NCI-H2227 (cell line): ENCODE results near the gene CFAP92.
"Not testable (repeated sequence)": the region's sequence is repeated elsewhere in the genome, so short reads cannot be mapped to it uniquely, and the experiment has no call there.

ENCODE experiments used
- DNase-seq: peaks from one replicate; lab custom pipeline; 2025; ENCODE audit not compliant: unreplicated experiment; lab: John Stamatoyannopoulos, UW

CFAP92 gene

DNA sequence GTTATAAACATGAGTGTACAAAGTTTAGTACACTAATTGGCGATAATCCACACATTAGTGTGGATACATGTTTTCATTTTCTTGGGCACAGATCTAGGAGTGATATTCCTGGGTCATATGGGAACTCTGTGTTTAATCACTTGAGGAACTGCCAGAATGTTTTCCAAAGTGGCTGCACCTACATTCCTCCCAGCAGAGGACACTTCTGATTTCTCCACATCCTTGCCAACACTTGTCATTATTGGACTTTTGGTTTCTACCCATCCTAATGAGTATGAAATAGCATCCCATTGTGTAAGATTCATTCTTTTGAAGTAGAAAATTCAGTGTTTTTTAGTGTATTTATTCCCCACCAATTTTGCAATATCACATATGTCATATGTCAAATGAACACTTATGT, 53.6 kb downstream of the CFAP92 start:
- no peak for DNase-seq

DNA sequence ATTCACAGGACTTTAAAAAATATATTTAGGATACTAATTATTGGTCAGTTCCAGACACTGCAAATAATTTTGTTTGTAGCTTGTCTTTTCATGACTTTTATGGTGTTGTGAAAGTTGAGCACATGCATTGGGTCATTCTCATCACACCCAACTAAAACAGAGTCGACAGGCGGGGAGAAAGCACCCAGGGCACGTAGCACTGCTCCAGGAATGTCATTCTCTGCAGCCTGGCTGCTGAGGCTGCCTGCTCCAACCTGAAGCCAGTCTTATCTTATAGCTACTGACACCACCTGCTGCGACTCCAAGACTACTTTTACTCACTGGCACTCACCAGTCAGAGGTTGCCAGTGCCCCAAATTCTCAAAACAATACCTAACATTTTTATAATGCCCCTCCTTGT, 57.5 kb downstream of the CFAP92 start:
- DNase-seq, result no peak

DNA sequence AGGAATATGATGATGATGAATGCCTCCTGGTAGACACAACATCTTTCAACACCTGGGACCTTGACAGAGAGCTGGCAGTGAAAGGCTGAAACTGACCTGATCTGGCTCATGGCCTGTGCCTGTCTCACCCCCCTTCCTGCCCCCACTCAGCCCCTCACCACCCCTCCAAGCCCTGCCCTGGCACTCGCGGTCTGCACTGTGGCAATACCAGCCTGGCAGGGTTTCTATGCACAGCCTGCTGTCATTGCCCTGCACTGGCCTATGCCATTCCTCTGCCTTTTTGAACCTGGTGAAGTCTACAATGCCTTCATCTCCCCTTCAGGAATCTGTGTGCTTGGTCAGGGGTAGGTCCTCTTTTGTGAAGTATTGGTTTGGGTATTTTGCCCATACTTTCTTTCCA, 58.0 kb downstream of the CFAP92 start:
- no peak for DNase-seq

DNA sequence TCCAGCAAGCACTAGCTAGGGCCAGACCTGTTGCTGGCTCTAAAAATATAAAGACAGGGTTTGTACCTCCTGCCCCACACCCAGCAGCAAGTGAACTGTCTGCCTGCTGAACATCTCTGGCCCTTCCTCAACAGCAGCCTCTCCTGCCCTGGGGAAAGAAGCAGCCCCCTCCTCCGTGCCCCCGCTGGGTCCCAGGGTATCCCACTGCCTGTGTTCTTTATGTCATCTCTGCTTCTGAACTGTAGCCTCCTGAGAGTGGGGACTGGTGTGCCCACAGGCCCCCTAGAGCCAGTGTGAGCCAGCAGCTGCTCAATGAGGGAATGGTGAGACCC, 60.0 kb downstream of the CFAP92 start:
- DNase-seq, result no peak

DNA sequence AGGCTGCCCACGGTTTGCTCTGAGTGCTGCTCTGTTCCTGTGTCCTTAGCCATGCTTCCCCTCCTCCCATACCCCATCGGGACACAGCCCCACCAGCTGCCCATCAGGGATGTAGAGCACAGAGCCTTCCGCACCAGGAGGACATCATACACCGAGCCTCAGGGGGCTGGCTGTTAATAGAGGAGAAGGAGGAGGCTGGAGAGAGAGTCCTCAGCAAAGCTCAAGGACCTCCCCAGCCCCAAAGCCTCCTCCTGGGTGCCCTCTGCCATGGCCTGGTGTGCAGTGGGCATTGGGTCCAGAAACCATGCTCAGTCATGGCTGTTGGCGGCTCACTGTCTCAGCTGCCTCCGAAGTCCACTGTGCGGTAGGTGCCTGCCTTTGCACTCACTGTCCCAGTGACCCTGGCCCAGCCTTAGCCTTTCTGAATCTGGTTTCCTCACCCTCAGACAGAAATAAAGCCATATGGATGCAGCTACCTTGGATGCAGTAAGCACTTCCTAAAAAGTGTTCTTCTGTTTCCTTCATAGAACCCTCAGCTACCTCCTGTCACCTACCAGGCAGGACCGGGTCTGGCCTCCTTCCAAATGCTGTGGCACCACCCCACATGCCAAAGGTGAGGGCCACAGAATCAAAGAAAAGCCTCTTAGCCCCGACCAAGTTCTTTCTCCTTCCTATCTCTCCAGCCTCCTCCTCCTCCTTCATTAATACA, 60.5 kb downstream of the CFAP92 start:
- no peak for DNase-seq

DNA sequence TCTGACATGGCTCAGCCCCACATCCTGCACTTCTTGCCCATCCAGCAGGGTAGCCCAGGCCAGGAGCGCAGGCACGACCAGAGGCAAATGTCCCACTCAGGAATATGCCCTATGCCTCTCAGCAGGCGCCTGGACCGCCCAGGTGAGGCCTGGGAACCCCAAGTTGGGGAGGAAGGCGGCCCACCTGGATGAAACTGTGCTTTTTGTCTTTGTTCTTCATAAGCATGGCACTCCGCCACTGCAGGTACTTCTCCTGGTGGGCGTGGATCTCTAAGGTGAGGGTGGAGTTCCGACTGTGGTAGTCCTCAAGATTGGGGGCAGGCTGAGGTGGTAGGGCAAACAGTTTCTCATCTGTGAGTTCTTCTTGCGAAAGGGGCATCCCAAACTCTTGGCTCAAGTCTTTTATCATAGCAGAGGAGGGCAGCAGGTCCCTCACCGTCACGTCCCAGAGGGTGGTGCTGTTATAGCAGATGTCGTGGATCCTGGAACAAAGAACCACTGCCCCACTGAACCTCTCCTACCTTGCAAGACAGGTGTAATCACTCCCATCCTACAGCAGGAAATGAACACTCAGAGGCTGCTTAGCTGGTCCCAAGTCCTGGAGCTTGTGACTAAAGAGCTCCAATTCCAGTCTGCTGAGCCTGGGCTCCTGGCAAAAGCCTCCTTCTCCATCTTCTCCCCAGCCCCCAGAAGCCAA, 61.2 kb downstream of the CFAP92 start:
- no peak for DNase-seq

DNA sequence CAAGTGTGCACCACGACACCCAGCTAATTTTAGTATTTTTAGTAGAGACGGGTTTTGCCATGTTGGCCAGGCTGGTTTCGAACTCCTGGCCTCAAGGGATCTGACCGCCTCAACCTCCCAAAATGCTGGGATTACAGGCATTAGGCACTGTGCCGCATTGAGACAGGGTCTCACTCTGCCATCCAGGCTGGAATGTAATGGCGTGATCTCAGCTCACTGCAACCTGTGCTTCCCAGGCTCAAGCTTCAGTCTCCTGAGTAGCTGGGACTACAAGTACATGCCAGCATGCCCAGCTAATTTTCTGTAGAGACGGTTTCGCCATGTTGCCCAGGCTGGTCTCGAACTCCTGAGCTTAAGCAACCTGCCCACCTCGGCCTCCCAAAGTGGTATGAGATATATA, 62.8 kb downstream of the CFAP92 start:
- DNase-seq, result no peak

DNA sequence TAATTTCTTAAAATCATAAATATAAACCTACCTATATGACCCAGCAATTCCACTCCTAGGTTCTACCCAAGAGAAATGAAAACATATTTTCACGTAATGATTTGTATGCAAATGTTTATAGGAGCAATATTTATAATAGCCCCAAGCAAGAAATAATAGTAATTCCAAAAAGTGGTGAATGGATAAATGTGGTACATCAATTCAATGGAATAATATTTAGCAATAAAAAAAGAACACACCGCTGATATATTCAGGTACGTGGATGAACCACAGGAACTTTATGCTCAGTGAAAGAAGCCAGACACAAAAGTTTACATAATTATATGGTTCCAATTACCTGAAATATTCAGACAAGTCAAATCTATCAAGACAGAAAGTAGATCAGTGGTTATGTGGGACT, 64.5 kb downstream of the CFAP92 start:
- DNase-seq, result no peak

DNA sequence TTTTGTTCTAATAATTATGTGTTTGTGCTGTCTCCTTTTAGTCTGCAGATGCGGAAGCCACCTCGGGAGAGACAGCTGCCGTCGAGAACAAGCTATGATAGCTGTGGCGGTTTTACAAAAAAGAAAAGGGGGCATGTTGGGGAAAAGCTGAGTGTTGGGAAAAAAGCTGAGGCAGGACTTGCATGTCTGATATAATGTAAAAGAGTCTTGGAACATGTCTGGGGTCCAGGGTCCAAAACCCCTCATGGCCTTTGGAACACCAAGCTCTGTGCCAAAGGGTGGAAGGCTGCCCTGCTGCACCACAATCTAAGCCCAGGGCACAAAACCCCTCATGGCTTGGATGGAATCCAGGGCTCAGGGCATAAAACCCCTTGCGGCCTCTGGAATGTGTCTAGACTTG, 69.9 kb downstream of the CFAP92 start:
- not testable (repeated sequence) for DNase-seq

DNA sequence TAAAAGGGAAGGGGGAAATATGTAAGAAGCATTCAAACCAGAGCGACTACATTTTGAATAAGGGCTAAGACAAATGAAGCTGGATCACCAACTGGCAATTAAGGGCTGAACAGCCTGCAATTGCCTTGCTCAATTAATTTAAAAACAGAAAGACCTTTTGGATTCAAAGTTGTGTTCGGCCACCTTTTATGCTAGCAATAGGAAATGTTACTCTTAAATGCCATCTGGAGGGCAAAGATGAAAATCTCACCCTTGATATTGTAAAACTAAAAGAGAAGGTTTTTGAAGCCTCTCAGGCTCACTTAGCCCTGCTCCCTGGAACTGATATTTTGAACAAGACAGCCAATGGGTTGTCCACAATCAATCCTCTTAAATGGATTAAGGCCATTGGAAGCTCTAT, 70.3 kb downstream of the CFAP92 start:
- no peak for DNase-seq

DNA sequence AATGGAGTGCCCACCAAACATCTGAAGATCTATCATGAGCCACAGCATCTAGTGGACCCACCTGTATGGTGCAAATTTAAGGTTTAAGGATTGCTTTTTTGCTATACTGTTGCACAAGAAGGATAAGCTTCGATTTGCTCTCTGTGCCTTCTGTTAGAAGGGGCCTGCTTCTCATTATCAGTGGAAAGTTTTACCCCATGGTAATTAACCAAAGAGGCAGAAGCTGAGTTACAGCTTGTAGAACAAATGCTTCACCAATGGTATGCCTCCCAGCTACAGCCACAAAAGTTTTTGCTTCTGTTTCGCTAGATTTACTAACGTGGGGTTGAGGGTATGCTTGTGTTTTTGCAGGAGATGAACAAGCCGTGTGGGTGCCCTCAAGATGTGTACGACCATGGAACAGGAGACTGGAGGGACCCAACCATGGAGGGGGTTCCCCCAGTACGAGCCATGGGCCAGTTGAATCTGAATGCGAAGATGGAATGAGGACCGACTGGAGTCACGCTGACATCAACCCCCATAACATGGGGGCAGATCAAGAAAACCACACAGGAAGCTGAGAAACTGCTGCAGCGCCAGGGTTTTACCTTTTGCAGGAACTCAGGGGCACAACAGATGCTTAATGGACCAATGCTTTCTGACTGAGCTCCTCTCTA, 70.9 kb downstream of the CFAP92 start:
- DNase-seq, result no peak

DNA sequence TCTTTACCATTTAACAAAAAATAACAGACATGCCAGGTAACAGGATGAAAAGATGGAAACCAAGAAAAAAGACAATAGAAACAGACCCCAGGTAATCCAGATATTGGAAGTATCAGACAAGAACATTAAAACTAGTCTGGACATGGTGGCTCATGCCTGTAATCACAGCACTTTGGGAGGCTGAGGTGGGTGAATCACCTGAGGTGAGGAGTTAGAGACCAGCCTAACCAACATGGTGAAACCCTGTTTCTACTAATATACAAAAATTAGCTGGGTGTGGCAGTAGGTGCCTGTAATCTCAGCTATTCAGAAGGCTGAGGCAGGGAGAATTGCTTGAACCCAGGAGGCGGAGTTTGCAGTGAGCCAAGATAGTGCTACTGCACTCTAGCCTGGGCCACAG, 73.9 kb downstream of the CFAP92 start:
- no peak for DNase-seq

DNA sequence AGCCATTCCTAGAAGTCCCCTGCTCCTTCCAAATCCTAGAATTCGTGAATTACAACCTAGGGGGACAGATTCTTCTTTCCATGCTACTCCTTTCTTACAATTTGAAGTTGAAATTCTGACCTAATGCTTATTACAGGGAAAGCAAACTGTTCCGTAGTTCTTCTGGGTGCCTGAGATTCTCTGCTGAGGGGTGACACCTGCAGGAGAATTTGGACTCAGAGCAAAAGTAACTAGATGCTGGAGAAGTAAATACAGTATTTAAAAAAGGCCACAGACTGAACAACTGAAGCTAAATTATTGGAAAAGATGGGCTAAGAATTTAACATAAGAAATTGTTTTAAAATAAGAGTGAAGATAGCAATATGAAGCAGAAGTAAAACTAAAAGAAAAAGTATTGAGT, 76.6 kb downstream of the CFAP92 start:
- DNase-seq, result no peak

DNA sequence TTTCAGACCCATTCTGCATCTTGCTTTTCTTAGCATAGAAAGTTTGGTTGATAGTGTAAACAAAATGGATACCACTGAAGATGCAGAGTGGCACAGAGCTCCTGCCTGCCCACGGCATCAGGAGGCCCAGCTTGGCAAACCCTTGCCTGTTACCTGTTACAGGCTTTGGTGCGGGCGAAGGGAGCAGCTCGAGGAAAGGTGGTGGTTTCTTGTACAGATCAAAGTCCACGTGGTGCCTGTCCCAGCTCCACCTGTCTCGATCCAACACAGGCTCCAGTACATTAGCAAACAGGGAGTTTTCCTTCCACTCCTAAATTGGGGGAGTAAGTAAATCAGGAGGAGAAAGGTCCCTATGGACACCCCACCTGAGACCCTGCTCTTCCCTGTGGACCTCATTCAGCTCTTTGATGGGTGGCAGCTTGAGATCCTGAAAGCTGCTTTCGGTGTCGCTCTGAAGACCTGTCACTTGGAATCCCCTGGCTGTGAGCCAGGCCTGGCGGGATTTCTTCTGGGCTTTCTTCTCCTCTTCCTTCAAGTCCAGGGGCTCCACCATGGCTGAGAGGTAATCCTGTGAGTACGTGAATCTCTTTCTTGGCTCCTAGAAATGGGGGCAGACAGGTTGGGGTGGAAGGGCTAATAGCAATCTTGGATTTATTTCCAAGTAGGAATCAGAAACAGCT, 78.8 kb downstream of the CFAP92 start:
- no peak for DNase-seq

DNA sequence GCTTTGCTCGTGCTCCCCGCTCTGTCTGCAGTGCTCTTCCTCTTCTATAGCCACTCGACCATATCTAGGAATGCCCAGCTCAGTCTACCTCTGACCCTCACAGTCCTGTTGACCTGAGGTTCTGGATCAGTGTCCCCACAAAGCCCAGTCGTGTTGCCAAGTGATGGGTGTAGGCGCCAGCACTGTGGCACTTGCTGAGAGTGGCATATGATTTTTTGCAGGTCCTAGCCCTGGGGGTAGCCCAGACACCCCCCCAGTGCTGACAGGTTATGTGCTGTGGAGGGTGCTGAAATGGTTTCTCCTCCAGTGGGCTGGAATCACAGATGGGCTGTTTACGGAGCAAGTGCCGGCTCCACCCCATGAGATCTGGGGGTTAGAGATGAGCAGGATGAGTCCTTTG, 82.0 kb downstream of the CFAP92 start:
- DNase-seq, result no peak

DNA sequence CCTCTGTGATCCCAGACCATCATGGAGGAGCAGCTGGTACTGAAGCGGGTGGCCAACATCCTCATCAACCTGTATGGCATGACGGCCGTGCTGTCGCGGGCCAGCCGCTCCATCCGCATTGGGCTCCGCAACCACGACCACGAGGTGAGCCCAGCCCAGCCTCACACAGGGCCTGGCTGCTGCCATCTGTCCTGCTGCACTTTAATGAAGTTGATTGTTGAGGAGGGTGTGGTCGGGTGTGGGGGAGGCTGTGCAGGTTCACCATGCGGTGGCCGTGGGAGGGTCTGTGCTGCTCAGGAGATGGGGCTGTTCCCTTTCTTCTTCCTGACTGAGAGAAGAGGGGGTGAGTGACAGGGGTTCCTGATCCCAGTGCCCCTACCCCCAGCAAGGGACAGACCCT, 83.9 kb downstream of the CFAP92 start:
- no peak for DNase-seq

DNA sequence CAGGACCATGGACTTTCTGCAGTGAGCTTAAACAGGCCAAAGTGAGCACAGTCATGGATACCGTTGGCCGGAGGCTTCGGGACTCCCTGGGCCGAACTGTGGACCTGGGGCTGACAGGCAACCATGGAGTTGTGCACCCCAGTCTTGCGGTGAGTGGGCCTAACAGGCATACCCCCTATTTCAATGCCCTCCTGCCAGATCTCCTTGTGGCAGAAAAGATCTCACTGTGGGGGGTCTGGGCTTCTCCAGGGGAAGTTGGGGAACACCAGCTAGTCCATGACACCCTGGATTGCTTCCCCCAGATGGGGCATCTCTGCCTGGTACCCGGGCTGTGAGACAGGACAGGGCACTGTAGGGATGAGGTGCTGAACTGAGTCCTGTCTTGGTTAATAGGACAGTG, 84.9 kb downstream of the CFAP92 start:
- no peak for DNase-seq

DNA sequence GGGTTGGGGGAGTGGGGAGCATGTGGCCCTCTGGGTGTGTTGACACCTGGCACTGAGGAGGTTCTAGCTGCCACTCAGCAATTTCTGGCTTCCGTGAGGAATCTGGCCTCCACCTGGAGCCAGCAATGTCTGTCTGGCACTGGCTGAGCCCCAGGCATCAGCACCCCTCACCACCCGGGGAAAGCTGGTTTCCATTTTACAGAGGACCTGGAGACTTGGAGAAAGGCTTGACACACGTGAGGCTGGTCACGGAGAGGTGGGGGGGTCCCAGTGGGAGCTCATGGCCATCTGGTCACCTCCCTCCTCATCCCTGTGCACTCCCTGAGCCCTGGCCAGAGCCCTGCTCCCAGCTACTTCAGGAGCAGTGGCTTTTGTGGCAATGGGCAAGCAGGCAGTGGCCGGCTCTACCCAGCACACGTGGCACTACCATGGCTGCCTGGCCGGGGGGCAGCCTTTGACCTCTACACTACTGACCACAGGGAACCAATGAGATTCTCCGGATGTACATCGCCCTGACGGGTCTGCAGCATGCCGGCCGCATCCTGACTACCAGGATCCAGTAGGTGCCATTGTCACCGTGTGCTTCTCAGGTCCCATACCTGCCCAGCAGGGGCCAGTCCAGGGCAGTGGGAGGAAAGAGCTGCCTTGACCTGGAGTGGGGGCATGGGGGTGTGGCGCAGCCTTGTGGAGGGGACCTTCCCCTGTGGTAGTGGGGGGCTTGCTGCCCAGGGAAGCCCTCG, 86.0 kb downstream of the CFAP92 start:
- no peak for DNase-seq

DNA sequence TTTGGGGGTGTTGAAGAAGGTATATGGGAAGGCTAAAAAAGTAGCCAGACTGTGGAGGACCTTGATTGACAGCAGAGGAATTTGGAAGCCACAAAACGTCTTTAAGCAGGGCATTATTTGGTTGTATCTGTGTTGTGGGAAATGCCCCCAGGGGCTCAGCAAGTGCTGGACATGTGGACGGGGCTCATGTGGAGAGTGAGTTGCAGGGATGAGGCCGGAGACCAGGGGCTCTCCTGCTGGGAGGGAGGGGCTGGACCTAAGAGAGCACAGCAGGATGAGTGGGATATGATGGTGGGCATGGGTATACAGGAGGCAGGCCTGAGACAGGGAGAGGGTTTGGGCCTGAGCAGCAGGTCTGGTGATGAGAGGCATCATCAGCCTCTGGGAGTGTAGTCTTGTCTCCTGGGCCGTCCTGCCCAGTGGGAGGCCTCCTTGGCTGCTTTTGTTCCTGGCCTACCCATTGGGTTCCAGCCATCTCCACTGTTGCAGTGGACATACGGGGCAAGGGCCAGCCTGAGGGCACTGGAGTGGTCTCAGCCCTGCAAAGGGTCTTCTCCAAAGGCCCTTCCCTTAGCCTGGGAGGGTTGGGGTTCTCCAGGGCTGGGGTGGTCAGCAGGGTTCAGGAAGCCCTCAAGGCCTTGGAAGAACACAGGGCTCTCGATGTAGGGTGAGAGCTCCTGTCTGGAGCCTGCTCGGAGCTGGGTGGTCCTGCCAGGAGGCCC, 86.9 kb downstream of the CFAP92 start:
- DNase-seq, result no peak

DNA sequence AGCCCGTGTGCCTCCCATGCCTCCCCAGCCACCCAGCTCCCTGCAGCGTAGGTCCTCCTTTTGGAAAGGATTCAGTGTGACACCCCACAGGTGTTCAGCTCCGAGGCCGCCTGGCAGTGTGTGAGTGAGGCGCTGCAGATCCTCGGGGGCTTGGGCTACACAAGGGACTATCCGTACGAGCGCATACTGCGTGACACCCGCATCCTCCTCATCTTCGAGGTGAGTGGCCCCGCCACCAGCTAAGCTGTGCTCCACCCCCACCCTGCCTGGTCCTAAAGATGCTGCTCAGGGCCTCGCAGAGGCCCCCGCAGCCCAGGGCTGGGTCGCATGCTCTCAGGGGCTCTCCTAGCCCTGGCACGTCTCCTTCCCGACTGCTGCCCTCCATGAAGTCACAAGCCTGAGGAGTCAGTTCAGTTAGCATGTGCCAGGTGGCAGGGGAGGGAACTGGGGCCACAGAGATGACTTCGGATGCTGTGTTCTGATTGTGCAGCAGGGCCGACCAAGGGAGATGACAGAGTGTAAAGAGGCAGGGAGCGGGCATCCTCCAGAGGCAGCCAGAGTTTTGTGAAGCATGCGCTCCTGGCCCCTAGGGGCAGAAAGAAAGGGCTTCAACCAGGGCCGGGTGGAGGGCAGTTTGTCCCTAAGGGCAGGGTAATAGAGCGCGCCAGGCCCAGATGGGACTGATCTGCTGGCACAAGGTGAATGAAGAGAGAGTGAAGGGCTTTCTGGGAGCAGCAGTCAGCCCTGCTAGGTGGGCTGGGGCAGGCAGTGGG, 87.7 kb downstream of the CFAP92 start:
- no peak for DNase-seq
